Measurements from ENCODE around the gene PPP2R3A.
"Not testable (repeated sequence)": the region's sequence is repeated elsewhere in the genome, so short reads cannot be mapped to it uniquely, and the experiment has no call there.

PPP2R3A gene

GRCh38 chr3:136038668-136039067, 73.1 kb downstream of the PPP2R3A start:
- DNase-seq: no peak

DNA sequence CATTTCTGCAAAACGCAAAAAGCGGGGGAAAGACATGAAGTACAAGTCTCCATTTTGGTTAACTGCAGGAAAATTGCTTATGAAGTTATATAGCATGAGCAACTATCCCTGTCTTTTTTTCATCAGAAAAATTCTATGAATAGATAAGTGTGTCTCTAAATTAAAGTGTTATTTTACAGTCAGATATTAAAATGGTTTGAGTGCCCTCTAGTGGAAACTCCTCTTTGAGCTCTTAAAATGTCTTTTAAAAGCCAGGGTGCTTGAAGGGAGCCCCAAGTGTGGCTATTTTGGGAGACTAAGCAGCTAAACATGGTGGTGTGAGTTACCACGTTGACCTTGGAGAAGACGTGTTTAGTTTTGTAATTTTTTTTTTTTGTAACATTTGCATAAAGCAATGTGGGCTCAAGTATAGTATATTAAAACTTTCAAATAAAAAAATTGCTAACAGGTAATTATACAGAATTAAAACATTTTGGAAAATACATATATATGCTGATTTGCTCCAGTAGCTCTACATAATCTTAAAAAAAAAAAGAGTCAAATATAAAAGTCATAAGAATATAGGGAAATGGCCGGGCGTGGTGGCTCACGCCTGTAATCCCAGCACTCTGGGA, 77.2 kb downstream of the PPP2R3A start:
- peak; percentile 42 for DNase-seq

GRCh38 chr3:136044980-136045745, 79.6 kb downstream of the PPP2R3A start:
- no peak for DNase-seq

- no peak for DNase-seq
Measured at GRCh38 chr3:136048068-136048467, 82.5 kb downstream of the PPP2R3A start.

DNA sequence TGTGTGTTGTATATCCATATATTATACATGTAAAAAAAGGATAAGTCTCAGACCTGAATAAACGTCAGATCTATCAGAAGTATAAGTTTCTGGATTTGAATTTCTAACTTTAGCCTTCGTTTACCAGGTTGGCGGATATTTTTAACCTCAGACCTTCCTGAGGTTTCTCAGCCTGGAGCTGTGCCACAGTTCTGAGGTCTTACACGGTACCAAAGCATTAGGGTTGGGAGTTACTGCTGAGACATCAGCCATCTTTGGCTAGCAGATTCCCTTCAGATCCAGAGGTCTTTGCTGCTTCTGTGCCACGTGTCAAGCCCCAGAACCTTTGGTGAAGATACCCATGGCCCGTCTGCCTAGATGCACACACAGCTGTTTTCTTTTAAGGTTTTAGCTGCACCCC, 84.7 kb downstream of the PPP2R3A start:
- no peak for DNase-seq

- DNase-seq: no peak
Measured at GRCh38 chr3:136055491-136055890, 90.0 kb downstream of the PPP2R3A start.

DNA sequence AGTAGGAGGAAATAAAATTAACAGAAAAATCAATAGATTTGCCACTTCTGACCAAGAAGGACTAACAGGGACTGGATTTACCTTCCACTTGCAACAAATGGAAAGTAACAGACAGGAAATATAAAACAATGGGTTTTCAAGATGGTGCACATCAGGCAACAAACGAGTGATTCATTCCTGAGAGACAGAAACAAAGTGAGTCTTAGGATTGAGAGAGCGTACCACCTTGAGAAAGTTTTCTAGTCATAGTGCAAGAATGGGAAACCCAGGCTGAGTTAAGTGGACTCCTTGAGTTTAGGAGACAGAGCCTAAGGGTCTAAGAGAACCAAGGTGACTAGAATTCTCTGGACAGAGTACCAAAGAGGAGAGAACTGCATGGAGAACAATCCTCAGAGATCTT, 101.7 kb downstream of the PPP2R3A start:
- no peak for DNase-seq

DNA sequence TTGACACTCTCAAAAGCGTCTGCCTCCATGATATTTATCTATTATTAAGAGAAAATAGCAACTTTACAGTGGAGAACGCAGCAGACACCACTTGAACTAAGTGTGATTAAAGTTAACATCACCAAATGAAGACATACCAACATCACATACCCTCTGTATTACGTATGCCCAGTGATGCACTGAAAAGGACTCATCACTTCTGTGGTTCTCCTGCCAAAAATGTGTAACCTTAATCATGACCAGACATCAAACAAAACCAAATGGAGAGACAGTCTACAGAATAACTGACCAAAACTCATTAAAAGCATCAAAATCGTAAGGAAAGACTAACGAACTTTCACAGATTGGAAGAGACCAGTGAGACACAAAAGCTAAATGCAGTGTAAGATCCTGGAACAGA, 103.2 kb downstream of the PPP2R3A start:
- no peak for DNase-seq

DNA sequence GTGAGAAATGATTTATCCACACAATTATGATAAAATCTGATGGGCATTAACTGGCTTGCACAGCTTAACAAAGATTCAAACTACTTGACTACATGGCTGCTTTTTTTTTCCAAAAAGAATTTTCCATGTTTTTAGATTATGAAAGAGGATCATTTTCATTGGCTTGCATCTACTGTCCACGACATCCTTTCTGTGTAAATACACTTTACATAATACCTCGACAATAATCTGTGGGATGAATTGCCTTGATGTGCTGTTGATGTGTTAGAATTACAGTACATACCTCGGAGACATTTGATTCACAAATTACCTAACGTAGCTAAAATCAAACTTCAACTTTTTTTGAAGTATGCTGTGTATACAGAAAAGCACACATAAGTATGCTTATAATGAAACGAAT, 104.4 kb downstream of the PPP2R3A start:
- no peak for DNase-seq

GRCh38 chr3:136070334-136070733, 104.8 kb downstream of the PPP2R3A start:
- DNase-seq: no peak

DNA sequence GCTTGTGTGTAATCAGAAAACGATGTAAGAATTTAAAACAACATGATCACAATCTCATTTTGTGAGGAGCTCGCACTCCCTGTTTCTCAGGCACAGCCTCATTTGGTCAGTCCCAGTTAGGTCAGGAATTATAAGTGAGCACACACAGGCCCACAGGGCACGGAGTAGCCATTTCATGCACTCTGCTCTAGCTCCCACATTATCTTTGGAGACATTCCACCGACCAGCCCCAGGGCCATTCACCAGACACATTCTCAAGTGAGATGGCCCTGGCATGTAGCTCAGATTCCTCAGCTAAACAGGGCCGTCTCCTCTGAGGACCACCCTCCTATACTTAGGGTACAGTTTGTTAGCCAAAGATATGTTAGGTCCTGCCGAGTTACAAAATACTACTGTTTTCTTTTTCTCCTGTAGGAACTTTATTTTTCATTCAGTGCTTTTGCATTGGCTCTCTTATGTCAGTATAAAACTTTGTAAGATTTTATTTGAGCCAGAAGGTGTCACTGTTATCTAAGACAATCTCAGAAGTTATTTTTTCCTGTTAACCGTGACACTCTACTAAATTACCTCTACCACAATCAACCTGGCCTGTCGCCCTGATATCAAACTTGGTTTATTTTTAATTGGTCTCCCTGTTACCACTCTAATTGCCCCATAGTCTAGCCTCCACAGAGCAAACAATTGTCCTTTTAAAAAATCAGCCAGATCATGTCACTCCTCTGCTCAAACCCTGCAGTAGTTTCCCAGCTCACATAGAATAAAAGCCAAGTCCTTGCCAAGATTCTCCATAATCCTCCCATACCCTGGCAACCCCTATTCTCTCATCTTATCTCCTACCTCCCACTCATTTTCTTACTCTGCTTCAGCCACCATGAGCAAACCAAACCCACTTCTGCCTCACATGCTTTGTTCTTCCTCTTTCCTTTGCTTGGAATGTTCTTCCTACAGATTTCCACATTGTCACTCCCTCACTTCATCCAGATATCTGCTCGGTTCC, 105.7 kb downstream of the PPP2R3A start:
- no peak for DNase-seq

- no peak for DNase-seq
Measured at GRCh38 chr3:136074546-136075170, 109.1 kb downstream of the PPP2R3A start.

DNA sequence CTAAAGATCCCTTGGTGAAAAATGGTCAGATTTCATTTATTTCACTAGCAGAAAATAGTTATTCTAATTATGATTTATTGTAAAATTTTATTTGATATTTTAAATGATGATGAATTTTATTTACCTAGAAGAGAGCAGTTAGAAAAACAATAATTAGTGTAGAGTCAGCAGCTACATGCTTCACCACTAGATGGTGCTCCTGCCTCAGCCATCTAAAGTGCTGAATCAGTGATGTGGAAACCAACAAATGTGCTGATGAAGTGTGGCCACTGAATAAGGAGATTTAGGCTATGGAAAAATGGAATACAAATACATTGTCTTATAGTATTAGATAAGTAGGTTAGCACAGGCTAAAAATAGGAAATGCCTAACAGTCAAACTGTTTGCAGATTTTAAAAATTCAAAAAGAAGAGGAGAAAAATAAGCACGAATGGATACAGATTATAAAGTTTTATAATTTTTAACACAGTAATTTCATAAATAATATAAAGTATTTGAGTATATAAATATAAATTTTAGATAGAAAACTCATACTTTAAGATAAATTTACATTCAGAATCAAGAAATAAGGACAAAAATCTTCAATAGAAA, 109.8 kb downstream of the PPP2R3A start:
- peak; percentile 68 for DNase-seq

- no peak for DNase-seq
Measured at GRCh38 chr3:136075811-136076210, 110.3 kb downstream of the PPP2R3A start.

DNA sequence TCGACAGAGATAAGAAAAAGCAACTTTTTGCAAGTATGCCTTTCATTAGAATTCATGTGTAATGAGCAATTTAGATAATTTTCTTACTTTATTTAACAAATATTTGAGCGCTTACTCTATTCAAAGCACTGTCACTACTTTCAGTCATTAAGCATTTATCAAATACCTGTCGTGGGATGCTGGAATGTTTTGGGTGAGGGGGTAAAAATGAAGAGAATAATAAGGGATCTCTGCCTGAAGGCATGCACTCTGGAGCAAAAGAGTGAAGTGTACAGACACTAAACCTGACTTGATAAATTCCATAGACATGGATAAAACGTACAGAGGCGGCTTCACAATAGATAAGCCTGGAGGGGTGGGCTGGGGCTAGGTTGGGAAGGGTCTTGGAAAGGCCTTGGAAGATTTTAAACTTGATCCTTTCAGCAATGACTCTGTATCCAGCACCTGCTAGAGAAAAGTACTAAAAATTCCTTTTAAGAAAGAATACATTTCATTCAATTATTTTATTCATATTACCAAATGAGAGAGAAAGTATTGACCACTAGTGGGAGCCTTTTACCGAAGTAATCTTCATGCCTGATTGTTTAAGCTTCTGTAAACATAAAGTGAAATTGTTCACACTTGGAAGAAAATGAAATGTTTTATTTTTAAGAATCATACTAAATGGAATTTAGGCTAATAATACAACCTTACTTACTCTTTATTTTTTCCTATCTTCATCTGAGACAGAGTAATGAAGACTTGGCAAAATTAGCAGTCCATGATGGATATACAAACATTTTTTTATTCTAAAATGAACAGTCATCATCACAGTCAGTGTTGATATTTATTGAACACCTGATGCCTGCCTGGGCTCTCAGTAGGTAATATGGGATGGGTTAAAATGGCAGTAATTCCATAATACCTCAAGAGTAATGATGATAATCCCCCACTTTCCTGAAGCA, 113.2 kb downstream of the PPP2R3A start:
- DNase-seq: peak; percentile 36

DNA sequence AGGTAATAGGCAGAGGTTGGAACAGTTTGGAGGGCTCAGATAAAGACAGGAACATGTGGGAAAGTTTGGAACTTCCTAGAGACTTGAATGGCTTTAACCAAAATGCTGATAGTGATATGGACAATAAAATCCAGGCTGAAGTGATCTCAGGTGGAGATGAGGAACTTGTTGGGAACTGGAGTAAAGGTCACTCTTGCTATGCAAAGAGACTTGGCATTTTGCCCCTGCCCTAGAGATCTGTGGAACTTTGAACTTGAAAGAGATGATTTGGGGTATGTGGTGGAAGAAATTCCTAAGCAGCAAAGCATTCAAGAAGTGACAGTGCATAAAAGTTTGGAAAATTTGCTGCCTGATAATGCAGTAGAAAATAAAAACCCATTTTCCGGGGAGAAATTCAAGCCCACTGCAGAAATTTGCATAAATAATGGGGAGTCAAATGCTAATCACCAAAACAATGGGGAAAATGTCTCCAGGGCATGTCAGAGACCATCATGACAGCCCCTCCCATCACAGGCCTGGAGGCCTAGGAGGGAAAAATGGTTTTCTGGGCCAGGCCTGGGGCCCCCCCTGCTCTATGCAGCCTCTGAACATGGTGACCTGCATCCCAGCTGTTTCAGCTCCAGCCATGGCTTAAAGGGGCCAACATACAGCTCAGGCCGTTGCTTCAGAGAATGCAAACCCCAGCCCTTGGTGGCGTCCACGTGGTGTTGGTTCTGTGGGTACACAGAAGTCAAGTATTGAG, 118.3 kb downstream of the PPP2R3A start:
- DNase-seq: not testable (repeated sequence)

DNA sequence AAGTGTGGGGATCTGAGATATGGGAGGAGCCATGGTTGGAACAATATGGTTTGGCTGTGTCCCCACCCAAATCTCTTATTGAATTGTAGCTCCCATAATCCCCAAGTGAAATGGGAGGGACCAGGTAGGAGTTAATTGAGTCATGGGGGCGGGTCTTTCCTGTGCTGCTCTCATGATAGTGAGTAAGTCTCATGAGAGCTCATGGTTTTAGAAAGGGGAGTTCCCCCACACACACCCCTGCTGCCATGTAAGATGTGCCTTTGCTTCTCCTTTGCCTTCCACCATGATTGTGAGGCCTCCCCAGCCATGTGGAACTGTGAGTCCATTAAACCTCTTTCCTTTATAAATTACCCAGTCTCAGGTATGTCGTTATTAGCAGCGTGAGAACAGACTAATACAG, 119.5 kb downstream of the PPP2R3A start:
- DNase-seq: not testable (repeated sequence)

DNA sequence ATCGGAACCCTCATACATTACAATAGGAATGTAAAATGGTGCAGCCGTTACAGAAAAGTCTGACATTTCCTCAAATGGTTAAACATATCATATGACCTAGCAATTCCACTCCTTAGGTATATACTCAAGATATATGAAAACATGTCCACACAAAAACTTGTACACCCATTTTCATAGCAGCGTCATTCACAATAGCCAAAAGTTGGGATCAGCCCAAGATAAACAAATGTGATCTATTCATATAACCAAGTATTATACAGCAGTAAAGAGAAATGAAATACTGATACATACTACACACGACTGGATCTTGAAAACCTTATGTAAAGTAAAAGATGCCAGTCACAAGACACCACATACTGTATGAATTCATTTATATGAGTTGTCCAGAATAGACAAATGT, 128.2 kb downstream of the PPP2R3A start:
- peak; percentile 15 for DNase-seq

DNA sequence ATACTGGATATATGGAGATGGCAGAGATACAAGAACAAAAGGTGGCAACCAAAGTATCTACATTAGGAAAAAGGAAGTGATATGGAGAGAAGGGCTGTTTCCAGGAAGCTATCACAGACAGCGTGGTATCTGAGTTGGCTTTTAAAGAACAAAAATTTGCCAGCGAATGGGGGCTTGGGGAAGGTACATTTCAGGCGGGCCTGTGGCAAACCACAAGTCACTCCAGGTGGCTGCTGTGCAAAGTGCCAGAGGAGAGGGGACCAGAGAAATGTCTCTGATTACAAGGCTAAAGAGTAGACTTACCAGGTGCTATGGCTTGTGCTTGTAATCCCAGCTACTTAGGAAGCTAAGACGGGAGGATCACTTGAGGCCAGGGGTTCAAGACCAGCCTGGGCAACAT, 139.5 kb downstream of the PPP2R3A start:
- DNase-seq: no peak

- no peak for DNase-seq
Measured at GRCh38 chr3:136106101-136106500, 140.6 kb downstream of the PPP2R3A start.

DNA sequence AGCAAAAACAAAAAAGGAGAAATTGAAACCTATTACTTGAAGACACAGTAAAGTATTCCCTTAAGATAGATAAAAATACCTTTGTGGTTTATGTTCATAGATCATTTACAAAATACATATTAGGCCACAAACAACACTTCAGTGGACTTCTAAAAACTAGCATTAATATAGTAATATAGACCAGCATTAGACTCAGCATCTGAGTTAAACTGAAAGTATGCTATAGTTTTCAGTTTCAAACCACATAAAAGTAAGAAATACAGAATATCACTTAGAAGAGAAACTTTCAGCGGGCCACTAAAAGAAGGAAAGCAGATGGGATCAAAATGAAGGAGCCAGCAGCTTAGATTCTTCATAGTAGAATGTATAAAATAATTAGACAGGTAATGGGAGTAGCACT, 144.0 kb downstream of the PPP2R3A start:
- DNase-seq: no peak
